HG03354 (cell line): ENCODE data around the gene NR5A2.

Experiments used
- ATAC-seq: cut with Tn5 transposase; IDR thresholded peaks from one replicate; pipeline ENCODE4 v1.9.1; 2021; ENCODE audit warnings: mild to moderate bottlenecking; ENCODE audit not compliant: unreplicated experiment, poor library complexity, severe bottlenecking

The NR5A2 gene

GRCh38 chr1:200027264-200027823 lies at the start of gene NR5A2:
NR5A2 (plus strand) TSS chr1:200027710; CDS start chr1:200027848, 138 bp downstream.
- no peak for ATAC-seq

- no peak for ATAC-seq
These were observed 49.0 kb upstream of the NR5A2 start for GRCh38 chr1:199978408-199978940.

- ATAC-seq = no peak
These were observed 48.4 kb upstream of the NR5A2 start for GRCh38 chr1:199979071-199979470.

GRCh38 chr1:199981584-199981983 lies 45.9 kb upstream of the NR5A2 start:
- no peak for ATAC-seq

GRCh38 chr1:199982606-199983005 lies 44.9 kb upstream of the NR5A2 start:
- ATAC-seq = no peak

- ATAC-seq = no peak
These were observed 44.0 kb upstream of the NR5A2 start for GRCh38 chr1:199983531-199983930.

GRCh38 chr1:199995096-199995685 lies 32.3 kb upstream of the NR5A2 start:
- no peak for ATAC-seq

GRCh38 chr1:200005165-200005564 lies 22.3 kb upstream of the NR5A2 start:
- ATAC-seq = no peak

- ATAC-seq = no peak
These were observed 20.8 kb upstream of the NR5A2 start for GRCh38 chr1:200006711-200007110.

- ATAC-seq = no peak
These were observed 11.7 kb upstream of the NR5A2 start for GRCh38 chr1:200015811-200016210.

- no peak for ATAC-seq
These were observed 5.8 kb upstream of the NR5A2 start for GRCh38 chr1:200021577-200022238.

- ATAC-seq = no peak
These were observed 5.2 kb upstream of the NR5A2 start for GRCh38 chr1:200022239-200022804.

GRCh38 chr1:200028586-200029034 lies 1.1 kb downstream of the NR5A2 start:
- ATAC-seq = no peak

- ATAC-seq = no peak
These were observed 1.7 kb downstream of the NR5A2 start for GRCh38 chr1:200029035-200029821.

- no peak for ATAC-seq
These were observed 2.3 kb downstream of the NR5A2 start for GRCh38 chr1:200029822-200030152.

GRCh38 chr1:200030791-200031190 lies 3.3 kb downstream of the NR5A2 start:
- no peak for ATAC-seq

- ATAC-seq = no peak
These were observed 6.2 kb downstream of the NR5A2 start for GRCh38 chr1:200033511-200034261.

GRCh38 chr1:200034262-200034557 lies 6.7 kb downstream of the NR5A2 start:
- ATAC-seq = no peak

GRCh38 chr1:200034761-200035396 lies 7.4 kb downstream of the NR5A2 start:
- ATAC-seq = no peak
